PC-3 (cell line): ENCODE results near the gene ZNF148. TPM values are rescaled to one million over a fixed set of nuclear protein-coding genes. Genes with fewer than 3 reads are reported as not detected.

Source experiments
- ATAC-seq: fragments of 200-7000 bp; cut with Tn5 transposase; 2 replicates; pipeline ENCODE4 v1.9.1; 2020; ENCODE audit warnings: mild to moderate bottlenecking, moderate library complexity
- BruUV-seq: library from RNA; stranded (reverse); fragments of 400-500 nt; replicated peaks from 2 replicates; lab custom pipeline; 2021; lab: Mats Ljungman, UMichigan
- CTCF ChIA-PET: fragments of 300-600 bp; sonication (Branson Sonifier 250); formaldehyde crosslinking; loops from one replicate; lab custom pipeline; 2022; ENCODE audit warnings: antibody characterized with exemption; lab: Charles Lee
- POLR2A ChIA-PET: fragments of 300-600 bp; sonication (Branson Sonifier 250); formaldehyde crosslinking; loops from one replicate; lab custom pipeline; 2022; ENCODE audit warnings: antibody characterized with exemption; ENCODE audit not compliant: unreplicated experiment; lab: Charles Lee
- DNase-seq: peaks from one replicate; pipeline ENCODE4 v3.0.0-alpha.2; 2015
- H2AFZ ChIP-seq: fragments of 300-600 bp; sonication (generic); 2 replicates; pipeline ENCODE4 v1.6.0; 2016; ENCODE audit warnings: antibody characterized with exemption, low read length
- H3F3A ChIP-seq: fragments of 300-600 bp; sonication (generic); one replicate; pipeline ENCODE4 v1.6.0; 2017; ENCODE audit warnings: antibody characterized with exemption, low read length, control low read depth, mild to moderate bottlenecking; ENCODE audit not compliant: unreplicated experiment
- H3K27ac ChIP-seq: fragments of 300-600 bp; sonication (generic); 2 replicates; pipeline ENCODE4 v1.5.1; 2016; ENCODE audit warnings: mild to moderate bottlenecking, low read length
- H3K27me3 ChIP-seq: fragments of 300-600 bp; sonication (generic); 2 replicates; pipeline ENCODE4 v1.6.1; 2016; ENCODE audit warnings: low read length, mixed read lengths
- H3K36me3 ChIP-seq: fragments of 300-600 bp; sonication (generic); 2 replicates; pipeline ENCODE4 v1.6.1; 2016; ENCODE audit warnings: low read depth, mixed run types, low read length, mixed read lengths
- H3K4me1 ChIP-seq: fragments of 300-600 bp; sonication (generic); 2 replicates; pipeline ENCODE4 v1.5.1; 2016; ENCODE audit warnings: low read length; ENCODE audit not compliant: insufficient read depth
- H3K4me2 ChIP-seq: fragments of 300-600 bp; sonication (generic); 2 replicates; pipeline ENCODE4 v1.6.0; 2016; ENCODE audit warnings: low read length
- H3K4me3 ChIP-seq: fragments of 300-600 bp; sonication (generic); 2 replicates; pipeline ENCODE4 v1.5.1; 2016; ENCODE audit warnings: mild to moderate bottlenecking, low read length, mixed read lengths
- H3K79me2 ChIP-seq: fragments of 300-600 bp; sonication (generic); 2 replicates; pipeline ENCODE4 v1.6.1; 2017; ENCODE audit warnings: low read length, mixed read lengths
- H3K9ac ChIP-seq: fragments of 300-600 bp; sonication (generic); 2 replicates; pipeline ENCODE4 v1.6.0; 2016; ENCODE audit warnings: mild to moderate bottlenecking, low read length
- H3K9me2 ChIP-seq: fragments of 300-600 bp; sonication (generic); replicated peaks from 2 replicates; pipeline ENCODE4 v1.6.1; 2016; ENCODE audit warnings: mixed run types, low read length, mixed read lengths
- H3K9me3 ChIP-seq: fragments of 300-600 bp; sonication (generic); 2 replicates; pipeline ENCODE4 v1.6.1; 2016; ENCODE audit warnings: low read length, mixed read lengths
- H4K20me1 ChIP-seq: fragments of 300-600 bp; sonication (generic); 2 replicates; pipeline ENCODE4 v1.6.1; 2016; ENCODE audit warnings: low read length, mixed read lengths
- CTCF ChIP-seq: fragments of 300-600 bp; sonication (generic); conservative IDR thresholded peaks from 2 replicates; pipeline ENCODE4 v1.5.1; 2017; ENCODE audit warnings: antibody characterized with exemption, low read depth, mild to moderate bottlenecking, low read length
- EZH2 ChIP-seq: fragments of 300-600 bp; sonication (generic); IDR thresholded peaks from one replicate; pipeline ENCODE4 v1.6.1; 2017; ENCODE audit warnings: antibody characterized with exemption, mild to moderate bottlenecking, low read length; ENCODE audit not compliant: unreplicated experiment
- EZH2phosphoT487 ChIP-seq: fragments of 300-600 bp; sonication (generic); IDR thresholded peaks from 2 replicates; pipeline ENCODE4 v1.6.1; 2018; ENCODE audit warnings: mild to moderate bottlenecking, antibody characterized with exemption, low read length, borderline replicate concordance
- intact Hi-C: fragments of 100-400 bp; cut with micrococcal nuclease; formaldehyde crosslinking; loops from 2 replicates; pipeline ENCODE4 v1.9.0; 2023
- total RNA-seq: library from RNA; depleted of rRNA; stranded (reverse); fragments of >200 nt; gene quantifications from 2 replicates; pipeline ENCODE4 v1.2.3, GENCODE V29; 2014

The ZNF148 gene
- total RNA-seq, 1 experiment from 2014 or later = 18.1 TPM

- DNase-seq (no peak), ATAC-seq (no peak)
- intact Hi-C loops = no loop called here
- no peak for TF ChIP-seq EZH2
- TF ChIP-seq EZH2phosphoT487 = no peak
- TF ChIP-seq CTCF = no peak
- no peaks in the 10 kb centered on the region for H3K79me2 ChIP-seq
- no peaks in the 10 kb centered on the region for H3F3A ChIP-seq
- no peaks in the 10 kb centered on the region for H3K4me1 ChIP-seq
- no peak overlapping the region for H2AFZ ChIP-seq
- ChIA-PET POLR2A (no interaction called here), CTCF (no interaction called here)
- no peaks in the 10 kb centered on the region for H3K27me3 ChIP-seq
- H3K4me3 ChIP-seq = no peak overlapping the region
- no peak overlapping the region for H3K9ac ChIP-seq
- BruUV-seq = no TSS peak
- no peaks in the 10 kb centered on the region for H3K36me3 ChIP-seq
- H3K4me2 ChIP-seq = no peak overlapping the region
- no peaks in the 10 kb centered on the region for H4K20me1 ChIP-seq
- no peaks in the 10 kb centered on the region for H3K9me2 ChIP-seq
- H3K27ac ChIP-seq = no peak overlapping the region
- H3K9me3 ChIP-seq = no peaks in the 10 kb centered on the region
These were observed 188.8 kb downstream of the ZNF148 start for GRCh38 chr3:125186261-125186787.

GRCh38 chr3:125185805-125186204, 189.3 kb downstream of the ZNF148 start:
- Histone ChIP-seq H3K9me2 (no peaks in the 10 kb centered on the region), H4K20me1 (no peaks in the 10 kb centered on the region), H3K79me2 (no peaks in the 10 kb centered on the region), H2AFZ (no peak overlapping the region), H3K4me2 (no peak overlapping the region), H3K4me3 (no peak overlapping the region), H3K4me1 (no peaks in the 10 kb centered on the region), H3K9ac (no peak overlapping the region), H3K36me3 (no peaks in the 10 kb centered on the region), H3K9me3 (no peaks in the 10 kb centered on the region), H3K27me3 (no peaks in the 10 kb centered on the region), H3K27ac (no peak overlapping the region), H3F3A (no peaks in the 10 kb centered on the region)
- intact Hi-C loops = no loop called here
- TF ChIP-seq EZH2phosphoT487 = no peak
- TF ChIP-seq EZH2 = no peak
- TF ChIP-seq CTCF = no peak
- POLR2A ChIA-PET = no interaction called here
- CTCF ChIA-PET = no interaction called here
- no peak for DNase-seq
- BruUV-seq = no TSS peak
- no peak for ATAC-seq

- intact Hi-C loops = no loop called here
- H3K9me2 ChIP-seq = no peaks in the 10 kb centered on the region
- H3F3A ChIP-seq = no peaks in the 10 kb centered on the region
- no peak overlapping the region for H3K4me2 ChIP-seq
- H3K4me3 ChIP-seq = no peak overlapping the region
- no TSS peak for BruUV-seq
- H4K20me1 ChIP-seq = no peaks in the 10 kb centered on the region
- TF ChIP-seq EZH2phosphoT487 (no peak), EZH2 (no peak), CTCF (no peak)
- H3K9ac ChIP-seq = no peak overlapping the region
- POLR2A ChIA-PET = no interaction called here
- H3K9me3 ChIP-seq = no peaks in the 10 kb centered on the region
- ATAC-seq (no peak), DNase-seq (no peak)
- H2AFZ ChIP-seq = no peak overlapping the region
- H3K27me3 ChIP-seq = no peaks in the 10 kb centered on the region
- H3K27ac ChIP-seq = no peak overlapping the region
- CTCF ChIA-PET = no interaction called here
- no peaks in the 10 kb centered on the region for H3K79me2 ChIP-seq
- no peaks in the 10 kb centered on the region for H3K36me3 ChIP-seq
- no peaks in the 10 kb centered on the region for H3K4me1 ChIP-seq
These were observed 195.3 kb downstream of the ZNF148 start for GRCh38 chr3:125179884-125180240.
